ENCODE measurements around the gene SPRR2B.

- no peak for TF ChIP-seq POLR2A (IDR thresholded peaks at IDR 0.05)
- TF ChIP-seq CTCF (IDR thresholded peaks at IDR 0.05) = no peak
These were observed 48.3 kb downstream of the SPRR2B start for GRCh38 chr1:153023109-153023508.

Data from Peyer's patch (tissue), 4 donors.